DMS53 treated with DMSO at 0.1 percent for 48 hours (cell line): Measurements from ENCODE around the gene GGTLC3.
"Not testable (repeated sequence)": the region's sequence is repeated elsewhere in the genome, so short reads cannot be mapped to it uniquely, and the experiment has no call there.

Source experiments
- DNase-seq: peaks from one replicate; lab custom pipeline; 2025; ENCODE audit not compliant: unreplicated experiment; lab: John Stamatoyannopoulos, UW

GGTLC3 gene

GRCh38 chr22:18518061-18518460, at the start of gene GGTLC3:
GGTLC3 (minus strand) TSS chr22:18518161; CDS start chr22:18517897, 264 bp downstream.
- DNase-seq: not testable (repeated sequence)

GRCh38 chr22:18560099-18560974, 42.4 kb upstream of the GGTLC3 start:
- not testable (repeated sequence) for DNase-seq

GRCh38 chr22:18558939-18559338, 41.0 kb upstream of the GGTLC3 start:
- DNase-seq: not testable (repeated sequence)

GRCh38 chr22:18558516-18558915, 40.6 kb upstream of the GGTLC3 start:
- not testable (repeated sequence) for DNase-seq

GRCh38 chr22:18554280-18555256, 36.6 kb upstream of the GGTLC3 start:
- not testable (repeated sequence) for DNase-seq

DNA sequence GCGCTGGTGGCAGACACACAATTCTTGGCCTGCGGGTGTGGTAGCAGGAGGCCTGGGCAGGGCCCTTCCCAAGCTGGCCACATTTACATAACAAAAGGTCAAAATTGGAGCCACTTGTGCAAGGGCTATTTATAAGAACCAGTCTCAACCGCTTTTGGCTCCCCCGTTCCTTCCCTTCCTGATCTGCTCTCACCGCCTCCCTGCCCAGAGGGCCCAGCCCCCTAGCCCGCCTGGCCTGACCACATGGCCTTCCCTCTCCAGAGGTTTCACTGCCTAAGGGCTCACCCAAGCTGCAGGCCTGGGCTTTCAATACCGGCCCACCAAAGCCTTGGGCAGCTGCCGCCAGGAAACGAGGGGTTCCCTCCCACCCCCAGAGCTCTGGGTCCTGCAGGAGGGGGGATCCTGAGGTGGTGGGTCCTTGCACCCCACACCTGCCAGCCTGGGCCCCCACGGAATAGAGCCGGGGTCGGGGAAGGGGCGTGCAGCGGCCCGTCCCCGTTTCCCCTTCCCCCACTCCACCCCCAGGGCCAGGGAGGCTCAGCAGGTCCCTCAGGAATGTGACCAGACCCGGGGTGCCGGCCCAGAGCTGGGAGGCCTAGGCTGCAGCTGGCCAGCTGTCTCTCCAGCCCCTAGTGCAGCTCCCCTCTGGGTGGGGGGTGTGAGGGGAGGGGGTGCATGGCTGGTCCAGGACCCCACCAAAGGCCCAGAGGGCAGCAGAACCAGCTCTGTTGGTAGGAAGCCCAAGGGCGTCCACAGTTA, 35.1 kb upstream of the GGTLC3 start:
- DNase-seq: not testable (repeated sequence)

- DNase-seq: not testable (repeated sequence)
Observed at GRCh38 chr22:18551046-18551445, 33.1 kb upstream of the GGTLC3 start.

- not testable (repeated sequence) for DNase-seq
Observed at GRCh38 chr22:18549458-18550179, 31.7 kb upstream of the GGTLC3 start.

- DNase-seq: not testable (repeated sequence)
Observed at GRCh38 chr22:18544615-18545014, 26.7 kb upstream of the GGTLC3 start.

GRCh38 chr22:18543400-18543799, 25.4 kb upstream of the GGTLC3 start:
- DNase-seq: not testable (repeated sequence)

DNA sequence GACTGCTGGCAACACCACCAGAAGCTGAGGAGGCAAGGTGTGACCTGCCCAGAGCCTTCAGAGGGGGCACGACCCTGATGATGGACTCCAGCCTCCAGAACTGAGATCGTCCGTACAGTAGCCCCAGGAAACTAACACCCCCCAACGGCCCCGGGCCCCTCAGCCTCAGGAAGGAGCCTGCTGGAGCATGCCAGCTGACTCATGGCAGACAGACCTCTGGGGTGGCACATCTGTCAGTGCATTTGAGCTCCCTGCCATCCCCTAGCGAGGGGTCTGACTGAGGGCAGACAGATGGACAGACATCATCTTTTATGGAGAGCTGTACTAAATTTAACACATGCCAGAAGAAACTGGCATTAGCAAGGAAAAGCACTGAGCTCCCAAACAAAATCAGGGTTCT, 22.0 kb upstream of the GGTLC3 start:
- not testable (repeated sequence) for DNase-seq

DNA sequence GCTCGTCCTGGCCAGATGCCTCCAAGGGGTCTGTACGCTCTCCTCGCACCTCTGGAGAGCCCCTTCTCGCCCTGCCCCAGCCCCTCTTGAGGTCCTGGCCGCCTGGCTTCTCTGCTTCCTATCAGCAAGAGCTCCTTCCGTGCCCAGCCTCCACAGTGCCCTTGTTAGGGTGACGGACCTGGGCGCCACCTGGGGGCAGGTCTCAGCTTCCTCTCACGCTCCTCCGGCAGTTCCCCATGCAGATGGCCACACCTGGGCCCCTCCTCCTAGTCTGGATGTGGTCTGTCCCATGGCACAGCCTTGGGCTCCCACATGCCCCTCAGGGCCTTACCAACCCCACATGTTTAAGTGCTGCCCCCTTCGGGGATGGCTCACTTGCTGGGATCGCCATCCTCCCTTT, 16.4 kb upstream of the GGTLC3 start:
- DNase-seq: not testable (repeated sequence)

DNA sequence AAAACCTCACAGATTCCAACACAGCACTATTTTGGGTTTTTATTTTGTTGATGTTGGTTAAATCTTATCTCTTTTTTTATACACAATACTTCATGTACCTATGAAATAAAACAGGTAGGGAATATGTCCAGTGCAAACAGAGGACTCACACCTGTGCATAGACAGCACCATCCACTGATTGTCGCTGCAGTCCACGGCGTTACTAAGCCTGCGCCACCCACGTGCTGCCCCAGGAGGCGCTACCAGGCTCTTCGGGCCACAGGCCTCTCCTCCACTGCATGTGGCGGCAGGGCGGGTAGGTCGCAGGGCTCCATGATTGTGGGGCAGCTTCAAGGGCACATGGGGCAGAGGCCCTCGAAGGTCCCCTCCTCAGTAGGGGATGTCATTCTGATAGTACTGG, 15.7 kb upstream of the GGTLC3 start:
- not testable (repeated sequence) for DNase-seq

DNA sequence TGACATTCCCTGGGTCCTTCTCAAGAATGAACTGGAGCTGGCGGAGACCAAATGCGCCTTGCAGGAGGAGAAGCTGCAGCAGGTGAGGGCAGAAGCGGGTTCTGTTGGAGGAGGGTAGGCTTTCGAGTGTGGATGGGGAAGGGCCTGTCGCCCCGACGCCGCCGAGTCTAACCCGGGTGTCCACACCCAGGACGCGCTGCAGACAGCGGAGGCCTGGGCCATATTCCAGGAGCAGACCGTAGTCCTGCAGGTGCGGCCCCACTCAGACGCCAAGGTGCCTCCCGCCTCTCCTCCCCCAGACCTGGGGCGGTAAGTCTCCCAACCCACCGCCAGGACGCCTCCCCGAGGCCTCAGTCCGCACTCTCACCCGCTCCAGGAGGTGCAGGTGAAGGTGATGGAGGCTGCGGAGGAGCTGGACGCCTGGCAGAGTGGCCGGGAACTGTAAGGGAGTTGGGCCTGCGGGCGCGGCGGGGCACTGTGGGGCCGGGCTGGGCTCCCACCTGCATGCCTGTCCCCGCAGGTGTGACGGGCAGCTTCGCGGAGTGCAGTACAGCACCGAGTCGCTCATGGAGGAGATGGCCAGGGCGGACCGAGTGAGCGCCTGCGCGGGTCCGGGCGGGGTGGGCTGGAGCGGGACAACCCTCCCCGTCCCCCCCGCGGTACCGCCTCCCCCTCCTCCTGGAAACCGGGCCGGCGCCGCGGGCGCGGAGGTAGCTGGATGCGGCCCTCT, 11.6 kb upstream of the GGTLC3 start:
- DNase-seq: not testable (repeated sequence)

- not testable (repeated sequence) for DNase-seq
Observed at GRCh38 chr22:18528597-18529415, 10.8 kb upstream of the GGTLC3 start.

- DNase-seq: not testable (repeated sequence)
Observed at GRCh38 chr22:18527752-18528596, 10.0 kb upstream of the GGTLC3 start, which contains the start of gene TMEM191B. TMEM191B (plus strand) TSS chr22:18527802; CDS start chr22:18527981, 179 bp downstream.

GRCh38 chr22:18523328-18523727, 5.4 kb upstream of the GGTLC3 start:
- not testable (repeated sequence) for DNase-seq
